ENCODE data around the gene TMEM108.

TMEM108 gene

DNA sequence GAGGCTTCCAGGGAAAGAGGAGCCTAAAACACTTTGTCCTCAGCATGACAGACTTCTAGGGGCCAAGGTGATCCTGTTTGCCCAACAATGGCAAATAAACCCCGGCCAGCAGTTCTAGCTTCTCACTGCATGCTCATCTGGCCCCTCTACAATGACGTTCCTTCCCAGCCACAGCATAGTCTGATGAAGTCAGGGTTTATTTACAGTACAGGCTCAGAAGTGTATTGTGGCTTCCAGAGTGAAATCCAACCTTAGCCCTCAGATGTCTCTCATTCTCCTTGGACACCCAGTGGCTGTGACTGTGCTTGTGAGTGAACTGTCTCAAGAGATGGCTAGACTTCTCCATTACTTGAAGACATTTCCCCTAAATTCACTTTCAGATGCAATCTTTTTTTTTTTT, 402.5 kb downstream of the TMEM108 start:
- Histone ChIP-seq H3K9me3 (ENCODE audit: low read length) (peaks cover 6% of the 10 kb centered on the region), H3K79me2 (ENCODE audit: insufficient read depth, low read length) (no peaks in the 10 kb centered on the region), H3K4me1 (ENCODE audit: insufficient read depth, low read length, severe bottlenecking) (peaks cover 50% of the 10 kb centered on the region), H3K36me3 (ENCODE audit: insufficient read depth, low read length) (peaks cover 20% of the 10 kb centered on the region), H3K27ac (ENCODE audit: low read depth, low read length, poor library complexity, severe bottlenecking) (no peak overlapping the region), H2AFZ (ENCODE audit: low read length) (no peak overlapping the region), H4K20me1 (ENCODE audit: insufficient read depth, low read length) (no peaks in the 10 kb centered on the region), H3K4me3 (ENCODE audit: low read depth, low read length, poor library complexity, severe bottlenecking) (no peak overlapping the region), H3K27me3 (ENCODE audit: insufficient read depth, low read length) (no peaks in the 10 kb centered on the region), H3K9ac (ENCODE audit: low read length) (no peak overlapping the region), H3F3A (ENCODE audit: insufficient read depth, low read length) (no peaks in the 10 kb centered on the region), H3K4me2 (ENCODE audit: low read length) (no peak overlapping the region), H3K9me2 (ENCODE audit: low read depth, low read length) (no peaks in the 10 kb centered on the region)
- TF ChIP-seq EZH2 (IDR thresholded peaks at IDR 0.05; ENCODE audit: borderline replicate concordance, low read length) (no peak), CTCF (IDR thresholded peaks at IDR 0.05; ENCODE audit: low read length) (no peak)

- Histone ChIP-seq H3K27ac (ENCODE audit: low read depth, low read length, poor library complexity, severe bottlenecking) (peak overlapping the region; percentile 35), H3K9me2 (ENCODE audit: low read depth, low read length) (no peaks in the 10 kb centered on the region), H3K4me2 (ENCODE audit: low read length) (peak overlapping the region; percentile 45), H3K9ac (ENCODE audit: low read length) (peak overlapping the region; percentile 5; the same call in 1 of the 2 replicates), H3F3A (ENCODE audit: insufficient read depth, low read length) (no peaks in the 10 kb centered on the region), H3K36me3 (ENCODE audit: insufficient read depth, low read length) (peaks cover 20% of the 10 kb centered on the region), H2AFZ (ENCODE audit: low read length) (no peak overlapping the region), H3K27me3 (ENCODE audit: insufficient read depth, low read length) (no peaks in the 10 kb centered on the region), H4K20me1 (ENCODE audit: insufficient read depth, low read length) (no peaks in the 10 kb centered on the region), H3K9me3 (ENCODE audit: low read length) (peaks cover 6% of the 10 kb centered on the region), H3K4me1 (ENCODE audit: insufficient read depth, low read length, severe bottlenecking) (peaks cover 54% of the 10 kb centered on the region), H3K79me2 (ENCODE audit: insufficient read depth, low read length) (no peaks in the 10 kb centered on the region), H3K4me3 (ENCODE audit: low read depth, low read length, poor library complexity, severe bottlenecking) (peak overlapping the region; percentile 14)
- TF ChIP-seq EZH2 (IDR thresholded peaks at IDR 0.05; ENCODE audit: borderline replicate concordance, low read length), result no peak
- no peak for TF ChIP-seq CTCF (IDR thresholded peaks at IDR 0.05; ENCODE audit: low read length)
Measured at GRCh38 chr3:133441867-133442270, 403.7 kb downstream of the TMEM108 start.

DNA sequence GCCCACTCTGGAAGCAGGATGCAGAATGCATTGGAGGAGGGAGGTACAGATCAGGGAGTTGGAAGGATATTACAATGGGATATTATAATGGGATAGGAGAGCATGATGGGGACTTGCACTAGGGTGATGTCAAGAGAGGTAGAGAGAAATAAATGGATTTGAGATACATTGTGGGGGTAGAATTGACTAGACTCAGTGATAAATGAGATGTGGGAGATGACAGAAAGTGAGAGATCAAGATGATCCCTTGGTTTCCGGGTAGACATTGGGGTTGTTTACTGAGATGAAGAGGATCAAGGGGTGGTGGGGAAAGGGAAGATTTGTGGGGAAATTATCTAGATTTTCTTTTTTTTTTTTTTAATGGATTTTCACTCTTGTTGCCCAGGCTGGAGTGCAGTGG, 404.3 kb downstream of the TMEM108 start:
- H3K27me3 ChIP-seq (ENCODE audit: insufficient read depth, low read length), result no peaks in the 10 kb centered on the region
- peak overlapping the region; percentile 45; the same call in 1 of the 2 replicates for H3K4me2 ChIP-seq (ENCODE audit: low read length)
- no peak overlapping the region for H3K4me3 ChIP-seq (ENCODE audit: low read depth, low read length, poor library complexity, severe bottlenecking)
- TF ChIP-seq EZH2 (IDR thresholded peaks at IDR 0.05; ENCODE audit: borderline replicate concordance, low read length), result no peak
- no peak for TF ChIP-seq CTCF (IDR thresholded peaks at IDR 0.05; ENCODE audit: low read length)
- H3K36me3 ChIP-seq (ENCODE audit: insufficient read depth, low read length), result peaks cover 20% of the 10 kb centered on the region
- no peaks in the 10 kb centered on the region for H3F3A ChIP-seq (ENCODE audit: insufficient read depth, low read length)
- no peaks in the 10 kb centered on the region for H3K9me2 ChIP-seq (ENCODE audit: low read depth, low read length)
- peak overlapping the region; percentile 35 for H3K27ac ChIP-seq (ENCODE audit: low read depth, low read length, poor library complexity, severe bottlenecking)
- H3K79me2 ChIP-seq (ENCODE audit: insufficient read depth, low read length), result no peaks in the 10 kb centered on the region
- no peak overlapping the region for H2AFZ ChIP-seq (ENCODE audit: low read length)
- H3K4me1 ChIP-seq (ENCODE audit: insufficient read depth, low read length, severe bottlenecking), result peaks cover 60% of the 10 kb centered on the region
- no peaks in the 10 kb centered on the region for H4K20me1 ChIP-seq (ENCODE audit: insufficient read depth, low read length)
- H3K9me3 ChIP-seq (ENCODE audit: low read length), result peaks cover 6% of the 10 kb centered on the region
- H3K9ac ChIP-seq (ENCODE audit: low read length), result no peak overlapping the region

All from OCI-LY1 (cell line).